ENCODE data around the gene SRPK3.
"Not testable (repeated sequence)": the region's sequence is repeated elsewhere in the genome, so short reads cannot be mapped to it uniquely, and the experiment has no call there.

The SRPK3 gene

DNA sequence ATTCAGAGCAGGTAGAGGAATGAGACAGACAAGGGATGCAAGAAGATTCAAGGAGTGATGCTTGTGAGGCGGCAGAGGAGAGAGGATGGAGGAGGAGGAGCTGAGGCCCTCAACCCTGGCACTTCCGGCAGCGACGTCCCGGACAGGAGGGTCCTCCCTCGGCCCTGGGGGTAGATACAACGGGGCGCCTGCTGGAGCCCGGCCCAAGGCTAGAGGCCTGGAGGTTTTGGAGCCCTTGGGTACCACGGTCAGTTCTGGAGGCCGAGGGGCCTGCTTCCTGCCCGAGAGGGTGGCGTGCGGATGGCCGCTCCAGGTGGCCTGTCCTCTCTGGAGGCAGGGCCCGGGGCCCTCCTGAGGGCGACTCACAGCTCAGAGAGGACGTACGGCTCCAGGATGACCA is 27.1 kb downstream of the SRPK3 start:
- no peak for DNase-seq (ENCODE audit: low spot score)

DNA sequence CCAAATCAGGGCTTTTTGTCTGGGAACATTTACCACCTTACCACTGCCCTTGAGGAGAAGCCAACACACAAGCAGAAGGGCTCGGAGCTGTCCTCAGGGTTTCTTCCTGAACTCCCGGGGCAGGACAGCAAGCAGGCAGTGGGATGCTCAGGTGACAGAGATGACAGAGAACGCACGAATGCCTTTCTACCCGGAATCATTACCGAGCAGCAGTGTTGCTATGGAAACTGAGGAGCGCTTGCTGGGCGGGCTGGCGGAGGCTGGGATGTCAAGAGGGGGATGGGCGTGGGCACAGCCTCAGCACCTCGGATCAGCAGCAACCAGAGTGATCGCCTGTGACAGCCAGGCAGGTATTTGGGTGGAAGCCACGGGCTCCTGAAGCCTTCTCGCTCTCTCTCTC is 31.4 kb downstream of the SRPK3 start:
- no peak for DNase-seq (ENCODE audit: low spot score)

DNA sequence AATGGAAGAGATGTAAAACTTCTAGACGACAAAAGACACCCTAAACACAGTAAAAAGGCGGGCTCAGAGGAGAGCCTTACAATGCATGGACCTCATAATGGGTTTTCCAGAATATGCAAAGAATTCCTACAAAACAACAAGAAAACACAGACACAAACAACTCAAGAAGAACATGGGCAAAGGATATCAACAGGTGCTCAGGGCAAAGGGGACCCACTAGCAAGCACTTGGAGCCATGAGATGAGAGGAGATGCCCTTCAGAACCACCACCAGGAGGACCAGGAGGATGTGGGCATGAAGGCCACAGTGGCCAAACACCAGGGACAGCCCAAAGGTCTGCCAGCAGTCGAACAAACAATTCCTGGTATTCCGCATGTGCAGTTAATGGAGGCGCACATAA is 32.3 kb downstream of the SRPK3 start:
- DNase-seq (ENCODE audit: low spot score) = no peak

DNA sequence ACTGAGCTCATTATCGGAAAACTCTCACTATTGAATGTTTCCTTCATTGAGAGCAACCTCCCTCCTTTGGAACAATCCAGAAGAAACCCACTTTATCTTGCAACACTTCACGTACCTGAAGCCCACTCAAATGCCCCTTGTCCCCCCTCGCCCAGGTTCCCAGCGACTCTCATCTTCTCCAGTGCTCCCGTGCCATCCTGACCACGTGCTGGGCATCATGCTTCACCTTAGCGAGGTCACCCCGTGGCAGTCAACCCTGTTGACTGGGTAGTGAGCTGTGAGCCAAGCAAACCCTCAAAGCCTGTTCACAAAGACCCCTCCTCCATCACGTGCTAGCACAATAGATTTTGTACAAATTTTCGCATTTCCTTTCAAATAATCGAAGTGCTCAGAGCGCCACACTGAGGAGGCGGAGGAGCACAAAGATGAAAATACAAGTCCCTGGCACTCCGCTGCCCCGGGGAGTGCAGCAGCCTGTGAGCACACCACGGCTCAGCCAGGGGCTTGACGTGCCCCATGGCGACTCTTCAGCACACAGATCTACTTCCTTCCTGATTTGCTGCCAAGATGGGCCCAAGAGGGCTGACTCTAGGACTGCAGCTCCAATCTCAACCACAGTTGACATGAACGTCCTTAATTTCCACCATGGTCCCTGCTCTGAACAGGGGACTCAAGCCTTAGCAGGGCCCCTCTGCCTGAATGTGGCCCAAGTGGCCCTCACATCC is 33.9 kb downstream of the SRPK3 start:
- no peak for DNase-seq (ENCODE audit: low spot score)

DNA sequence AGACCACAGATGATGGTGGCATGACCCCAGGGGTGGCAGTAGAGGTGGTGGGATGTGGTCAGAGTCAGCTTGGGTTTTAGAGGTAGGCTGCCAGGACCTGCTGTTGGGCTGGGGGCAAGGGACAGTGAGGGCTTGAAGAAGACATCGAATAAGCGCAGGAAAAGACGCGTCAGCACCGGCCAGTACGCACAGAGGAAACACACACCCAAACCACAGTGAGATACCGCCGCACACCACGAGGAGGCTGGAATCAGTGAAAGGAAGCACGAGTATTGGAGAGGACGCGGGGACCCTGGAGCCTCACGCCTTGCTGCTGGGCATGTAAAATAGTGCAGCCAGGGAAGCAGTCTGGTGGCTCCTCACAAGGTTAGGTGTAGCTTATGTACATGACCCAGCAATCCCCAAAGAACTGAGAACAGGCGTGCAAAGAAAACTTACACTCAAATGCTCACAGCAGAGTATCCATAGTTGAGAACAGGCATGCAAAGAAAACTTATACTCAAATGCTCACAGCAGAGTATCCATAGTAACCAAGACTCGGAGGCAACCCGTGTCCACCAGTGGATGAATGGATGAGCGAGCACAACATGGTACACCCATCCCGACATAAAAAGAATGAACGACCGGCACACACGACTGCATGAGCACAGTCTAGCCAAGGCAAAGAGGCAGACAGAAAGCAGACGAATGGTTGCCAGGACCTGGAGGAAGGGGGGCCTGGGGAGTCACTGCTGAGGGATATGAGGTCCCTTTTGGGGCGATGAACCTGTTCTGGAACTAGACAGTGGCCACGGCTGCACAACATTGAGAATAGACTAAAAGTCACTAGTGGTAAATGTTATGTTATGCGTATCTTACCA is 36.2 kb downstream of the SRPK3 start:
- peak; percentile 21 for DNase-seq (ENCODE audit: low spot score)

DNA sequence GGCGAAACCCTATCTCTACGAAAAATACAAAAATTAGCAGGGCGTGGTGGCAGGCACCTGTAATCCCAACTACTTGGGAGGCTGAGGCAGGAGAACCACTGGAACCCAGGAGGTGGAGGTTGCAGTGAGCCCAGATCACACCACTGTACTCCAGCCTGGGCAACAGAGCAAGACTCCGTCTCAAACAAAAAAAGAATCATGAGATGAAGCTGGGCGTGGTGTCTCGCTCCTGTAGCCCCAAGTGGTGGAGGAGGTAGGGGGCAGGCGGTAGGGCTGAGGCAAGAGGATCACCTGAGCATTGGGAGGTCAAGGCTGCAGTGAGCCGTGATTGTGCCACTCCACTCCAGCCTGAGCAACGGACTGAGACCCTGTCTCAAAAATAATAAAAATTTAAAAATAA is 37.2 kb downstream of the SRPK3 start:
- DNase-seq (ENCODE audit: low spot score) = not testable (repeated sequence)

DNA sequence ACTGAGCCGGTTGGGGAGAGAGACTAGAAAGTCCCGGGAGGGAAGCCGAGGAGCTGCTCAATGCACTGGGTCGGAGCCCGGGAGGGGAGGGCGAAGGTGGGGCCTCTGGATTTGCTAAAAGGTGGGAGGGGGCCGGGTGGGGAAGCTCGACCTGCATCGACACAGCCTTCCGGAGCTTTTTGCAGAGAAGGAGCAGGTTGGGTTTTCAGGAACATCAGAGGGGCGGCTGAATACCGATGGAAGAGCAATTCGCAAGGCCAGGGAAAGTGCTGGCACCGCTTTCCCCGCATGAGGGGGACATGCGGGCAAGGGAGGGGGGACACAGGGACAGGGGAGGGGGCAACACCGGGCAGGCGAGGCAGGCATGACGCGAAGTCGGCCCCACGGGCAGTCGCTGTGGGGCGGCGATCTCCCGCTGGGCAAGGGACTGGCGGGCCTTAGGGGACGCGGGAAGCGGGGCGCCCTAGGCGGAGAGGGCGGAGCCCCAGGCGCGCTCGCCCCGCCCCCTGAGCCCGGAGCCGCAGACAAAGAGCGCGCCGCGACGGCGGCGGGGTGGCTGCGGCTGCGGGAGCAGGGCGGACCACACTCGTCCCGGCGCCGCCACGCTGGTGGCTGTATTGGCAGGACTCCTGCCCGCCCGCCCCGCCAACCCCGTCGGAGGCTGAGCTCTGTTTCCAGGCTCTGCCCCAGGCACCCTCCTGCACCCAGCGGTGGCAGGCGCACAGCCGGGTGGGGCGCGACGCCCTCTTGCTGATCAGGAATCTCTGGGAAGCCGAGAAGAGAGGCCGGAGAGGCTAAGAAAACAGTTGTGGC is 37.9 kb downstream of the SRPK3 start:
- DNase-seq (ENCODE audit: low spot score) = no peak

DNA sequence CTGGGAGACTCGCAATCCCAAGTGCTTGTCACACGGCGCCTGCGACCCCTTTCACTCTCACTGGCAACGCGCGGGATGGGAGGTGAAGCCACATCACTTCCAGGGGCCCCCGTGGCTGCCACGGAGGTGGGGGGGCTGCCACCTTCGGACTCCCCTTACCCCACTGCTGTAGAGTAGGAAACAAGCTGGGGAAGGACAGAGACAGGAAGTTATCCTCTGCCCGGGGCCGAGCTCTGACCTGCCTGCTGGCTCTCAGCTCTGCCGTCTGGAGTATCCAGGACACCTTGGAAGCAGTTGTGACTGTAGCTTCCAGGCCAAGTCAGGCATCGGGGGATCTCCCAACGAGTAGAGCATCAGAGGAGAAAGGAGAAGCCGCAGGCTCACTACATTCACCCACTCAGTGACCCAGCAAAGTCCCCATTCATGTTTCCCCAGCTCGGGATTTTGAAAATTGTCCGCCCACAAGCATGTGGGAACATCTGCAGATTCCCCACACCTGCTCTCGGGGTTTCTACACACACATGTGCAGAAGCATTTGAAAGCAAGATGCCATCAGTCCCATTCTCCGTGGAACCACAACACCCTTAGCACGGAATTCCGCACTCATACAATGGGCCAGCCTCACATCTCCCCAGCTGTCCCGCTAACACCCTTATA is 38.7 kb downstream of the SRPK3 start:
- DNase-seq (ENCODE audit: low spot score) = no peak

DNA sequence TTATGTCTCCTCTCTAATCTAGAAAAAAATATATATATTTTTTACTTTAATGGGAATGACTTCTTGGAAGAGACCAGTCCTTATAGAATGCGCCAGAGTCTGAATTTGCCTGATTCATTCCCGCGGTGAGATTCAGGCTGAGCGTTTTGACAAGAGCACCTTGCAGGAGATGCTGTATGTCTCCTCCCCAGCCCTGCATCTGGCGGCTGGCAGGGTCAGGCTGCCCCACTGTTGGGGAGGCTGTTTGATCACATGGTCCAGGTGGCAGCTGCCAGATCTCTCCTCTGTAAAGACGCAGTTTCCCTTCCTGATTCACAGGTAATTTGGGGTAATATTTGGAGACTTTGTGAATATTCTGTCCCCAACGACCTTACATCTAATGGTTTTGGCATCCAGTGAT is 39.8 kb downstream of the SRPK3 start:
- DNase-seq (ENCODE audit: low spot score) = no peak

DNA sequence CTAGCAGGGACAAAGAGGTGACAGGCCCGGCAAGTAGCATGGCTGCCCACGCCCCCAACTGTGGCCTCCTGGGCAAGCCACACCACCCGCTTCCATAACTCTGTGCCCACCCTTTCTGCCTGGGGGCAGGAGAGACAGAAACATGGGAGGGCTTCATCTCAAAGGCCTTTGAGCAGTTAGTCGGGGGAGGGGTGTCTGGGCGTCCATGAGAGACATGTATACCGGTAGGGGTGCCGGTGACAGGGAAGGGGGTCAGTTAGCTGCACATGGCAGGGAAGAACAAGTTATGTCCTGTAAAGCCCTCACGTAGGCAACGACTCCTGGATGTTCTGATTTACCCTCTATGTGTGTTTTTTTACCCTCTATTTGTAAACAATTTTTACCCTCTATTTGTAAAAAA is 40.2 kb downstream of the SRPK3 start:
- DNase-seq (ENCODE audit: low spot score) = no peak

DNA sequence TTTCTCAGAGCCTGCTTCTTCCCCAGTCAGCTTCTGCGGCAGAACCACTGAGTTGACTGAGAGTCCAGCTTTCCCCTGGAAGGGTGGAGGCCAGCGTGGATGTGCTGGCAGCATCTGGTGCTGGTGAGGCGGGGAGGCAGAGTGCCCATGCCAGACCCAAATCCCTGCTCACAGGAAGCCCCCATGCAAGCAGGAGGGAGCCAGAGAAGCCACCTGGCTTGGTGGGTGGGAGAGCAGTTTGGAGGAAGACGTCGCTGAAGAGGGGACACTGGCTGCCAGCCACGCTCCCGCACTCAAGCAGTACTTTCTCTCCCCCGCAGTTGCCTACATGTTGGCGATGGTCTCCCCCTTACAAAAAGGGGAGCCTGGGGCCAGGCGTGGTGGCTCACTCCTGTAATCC is 43.5 kb downstream of the SRPK3 start:
- DNase-seq (ENCODE audit: low spot score) = no peak

DNA sequence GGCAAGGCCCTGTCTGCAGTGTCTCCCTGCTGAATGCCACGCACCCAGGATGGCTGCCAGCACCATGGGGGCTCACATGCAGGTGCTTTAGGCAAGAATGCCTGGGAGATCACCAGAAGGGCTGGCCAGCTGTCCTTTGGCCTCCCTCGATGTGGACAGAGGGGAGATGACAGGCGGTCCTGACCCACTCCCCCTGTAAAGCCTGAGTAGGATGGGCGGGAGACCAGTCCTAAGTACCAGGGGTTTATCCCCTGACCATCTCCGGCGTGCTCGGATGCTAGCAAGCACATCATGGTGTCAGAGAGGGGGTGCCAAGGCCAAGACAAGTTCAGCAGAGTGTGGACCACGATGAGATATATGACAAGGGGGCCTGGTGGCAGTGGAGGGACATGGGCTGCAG is 44.2 kb downstream of the SRPK3 start:
- no peak for DNase-seq (ENCODE audit: low spot score)

DNA sequence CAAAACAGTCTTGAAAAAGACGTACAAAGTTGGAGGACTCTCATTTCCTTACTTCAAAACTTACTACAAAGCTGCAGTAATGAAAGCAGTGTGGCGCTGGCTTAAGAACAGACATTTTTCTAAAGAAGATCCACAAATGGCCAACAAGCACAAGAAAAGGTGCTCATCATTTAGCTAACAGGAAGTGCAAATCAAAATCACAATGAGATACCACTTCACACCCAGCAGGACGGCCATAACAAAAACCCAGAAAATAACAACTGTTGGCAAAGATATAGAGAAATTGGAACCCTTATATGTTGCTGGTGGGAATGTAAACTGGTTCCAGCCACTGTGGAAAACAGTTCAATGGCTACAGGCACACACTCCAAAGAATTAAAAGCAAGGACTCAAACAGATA is 46.2 kb downstream of the SRPK3 start:
- DNase-seq (ENCODE audit: low spot score) = no peak

DNA sequence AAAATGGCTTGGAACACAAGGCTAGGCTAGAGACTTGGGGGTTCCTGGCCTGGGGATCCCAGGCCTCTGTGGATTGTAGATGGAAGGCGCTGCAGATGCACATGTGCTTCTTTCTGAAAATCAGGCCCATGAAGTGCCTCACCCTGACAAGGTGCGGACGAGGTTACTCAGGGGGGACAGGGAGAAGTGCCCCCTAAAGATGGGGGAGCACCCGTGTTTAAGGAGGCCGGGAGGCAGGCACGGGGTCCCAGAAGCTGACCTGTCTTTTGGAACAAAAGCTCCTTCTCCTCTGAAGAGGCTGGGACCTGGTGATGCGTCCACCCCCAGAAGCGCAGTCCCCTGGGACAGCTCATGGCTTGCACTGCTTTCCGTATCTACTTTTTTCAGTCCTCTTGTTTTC is 47.1 kb downstream of the SRPK3 start:
- DNase-seq (ENCODE audit: low spot score) = no peak

DNA sequence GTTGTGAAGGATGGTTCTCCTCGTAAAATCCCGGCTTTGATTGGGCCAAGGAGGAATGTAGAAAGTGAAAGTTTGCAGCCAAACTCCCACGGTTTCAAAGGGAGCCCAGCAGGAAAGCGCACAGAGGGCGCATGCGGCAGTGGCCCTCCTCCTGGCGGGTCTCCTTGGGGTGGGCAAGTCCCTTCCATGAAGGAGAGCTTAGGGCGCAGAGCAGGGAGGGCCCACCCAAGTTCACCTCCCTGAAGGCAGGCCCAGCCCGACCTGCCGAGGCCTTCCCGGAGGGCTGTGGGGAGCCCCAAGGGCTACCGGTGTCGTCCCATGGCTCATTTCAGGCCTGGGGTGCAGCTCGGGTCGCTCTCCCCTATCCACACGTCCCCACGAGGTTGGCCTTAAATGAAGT is 47.5 kb downstream of the SRPK3 start:
- DNase-seq (ENCODE audit: low spot score) = no peak

DNA sequence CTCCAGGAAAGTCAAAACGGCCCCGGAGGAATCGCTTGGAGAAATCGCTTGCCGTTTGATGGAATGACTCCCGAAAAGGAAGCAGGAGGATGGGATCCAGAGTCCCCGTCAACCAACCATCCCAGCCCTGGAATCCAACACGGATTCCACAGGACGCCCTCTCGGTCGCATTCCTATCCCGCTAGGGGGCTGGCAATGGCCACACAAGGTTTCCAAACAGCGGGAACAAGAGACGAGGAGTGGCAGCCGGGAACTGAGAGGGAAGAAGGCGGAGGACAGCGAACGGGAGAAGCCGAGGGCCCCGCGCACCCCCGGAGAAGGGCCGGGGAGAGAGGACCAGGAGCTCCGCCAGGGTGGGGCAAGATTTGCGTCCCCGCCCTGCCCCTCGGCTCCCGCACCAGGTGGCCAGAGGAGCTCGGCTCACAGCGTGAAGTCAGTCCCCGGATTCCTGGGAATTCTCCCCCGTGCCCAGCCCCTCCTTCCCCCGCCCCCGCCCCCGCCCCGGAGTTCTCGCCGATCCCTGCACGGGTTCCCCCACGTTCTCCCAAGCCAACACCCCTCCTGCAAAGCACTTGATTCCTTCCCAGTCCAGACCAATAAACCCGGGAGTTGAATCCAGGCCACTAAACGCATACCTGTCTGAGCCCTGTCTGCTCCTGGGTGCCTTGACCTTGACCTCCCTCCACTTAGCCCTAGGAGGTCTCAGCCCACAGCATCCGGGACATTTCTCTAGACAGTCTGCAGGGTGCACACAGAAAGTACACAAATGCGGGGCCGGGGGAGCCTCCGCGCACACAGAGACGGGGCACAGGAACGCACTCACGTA is 48.1 kb downstream of the SRPK3 start:
- no peak for DNase-seq (ENCODE audit: low spot score)

DNA sequence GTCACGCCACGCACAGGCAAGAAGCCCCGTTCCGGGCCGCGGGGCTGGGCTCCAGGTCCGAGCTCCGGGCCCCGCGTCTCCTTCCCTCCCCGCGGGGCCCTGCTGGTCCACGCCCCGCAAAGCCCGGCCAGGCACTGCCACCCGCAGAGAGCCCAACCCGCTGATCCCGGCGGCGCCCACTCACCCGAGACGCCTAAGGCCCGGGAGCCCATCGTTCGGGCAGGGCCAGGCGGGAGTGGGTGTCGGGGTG is 48.6 kb downstream of the SRPK3 start:
- DNase-seq (ENCODE audit: low spot score) = no peak

DNA sequence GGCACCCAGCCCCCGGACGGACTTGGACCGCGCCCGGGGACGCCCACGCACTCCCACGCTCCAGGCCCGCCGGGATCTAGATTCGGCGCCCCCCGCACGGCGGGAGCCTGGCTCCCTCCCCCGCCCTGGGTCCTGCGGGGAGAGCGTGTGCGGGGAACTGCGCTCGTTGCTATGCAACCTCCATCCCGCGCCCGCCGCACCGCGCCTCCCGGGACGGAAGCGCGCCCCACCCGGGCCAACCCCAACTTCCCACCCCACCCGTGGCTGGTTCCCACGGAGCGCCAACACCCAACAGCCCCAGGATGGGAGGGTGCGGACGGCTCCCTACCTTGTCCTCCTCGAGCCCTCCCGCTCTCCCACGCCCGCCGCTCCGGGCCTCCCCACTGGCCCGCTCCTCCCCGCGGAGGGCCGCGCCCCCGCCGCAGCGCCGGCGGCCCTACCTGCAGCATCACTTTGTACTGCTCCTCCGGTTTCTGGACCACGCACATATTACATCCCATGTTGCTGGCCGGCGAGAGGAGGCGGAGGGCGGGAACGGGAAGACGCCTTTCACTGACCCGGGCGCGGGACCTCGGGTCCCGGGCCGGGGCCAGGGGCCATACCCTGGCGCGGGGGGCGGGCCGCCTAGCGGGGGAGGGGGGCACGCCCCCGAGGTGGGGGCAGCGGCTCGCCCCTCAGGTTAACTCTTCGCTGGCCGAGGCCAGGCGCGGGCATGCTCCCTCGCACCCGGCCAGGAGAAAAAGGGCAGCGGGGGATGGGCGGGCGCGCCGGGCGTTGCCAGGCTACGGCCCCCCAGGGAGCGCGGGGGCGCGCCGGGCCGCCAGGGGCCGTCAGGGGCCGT is 49.2 kb downstream of the SRPK3 start, which contains the start of gene PDZD4:
PDZD4 (minus strand) TSS at position 746 of the 841 bp plus-strand sequence; CDS start at position 500, 246 bp downstream.
- DNase-seq (ENCODE audit: low spot score) = no peak

DNA sequence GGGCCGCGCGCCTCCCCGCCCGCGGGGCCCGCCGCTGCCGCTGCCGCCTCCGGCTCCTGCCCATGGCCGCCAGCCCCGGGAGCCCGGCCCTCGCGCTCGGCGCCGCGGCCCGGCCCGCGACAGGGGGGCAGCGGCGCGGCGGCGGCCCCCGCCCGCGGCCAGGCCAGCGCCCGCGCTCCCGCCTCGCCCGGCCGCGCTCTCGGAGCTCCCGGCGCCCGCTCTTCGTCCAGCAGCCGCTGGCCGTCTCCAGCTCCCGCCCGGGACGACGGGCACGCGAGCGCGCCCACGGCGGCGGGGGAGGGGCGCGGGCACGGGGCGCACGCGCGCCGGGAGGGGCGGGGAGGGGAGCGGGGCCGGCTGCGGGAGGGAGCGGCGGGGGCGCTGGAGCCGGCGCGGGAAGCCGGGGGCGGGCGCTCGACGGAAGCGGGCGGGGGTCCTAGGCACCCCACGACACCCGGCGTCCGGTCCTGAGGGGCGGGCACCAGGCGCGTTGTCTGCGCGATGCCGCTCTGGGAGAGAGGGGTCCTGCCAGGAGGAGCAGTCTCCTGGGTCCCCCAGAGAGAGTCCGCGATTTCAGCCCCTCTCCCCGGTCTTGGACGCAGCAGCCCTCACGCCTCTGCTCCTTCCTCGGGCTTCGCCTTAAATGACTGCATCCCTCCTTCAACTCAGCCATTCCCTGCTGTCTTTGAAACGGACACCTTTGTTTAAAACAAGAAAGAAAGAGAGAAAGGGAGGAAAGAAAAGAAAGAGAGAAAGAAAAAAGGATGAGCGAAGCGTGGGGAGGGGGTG is 50.0 kb downstream of the SRPK3 start:
- DNase-seq (ENCODE audit: low spot score) = no peak
